ENCODE measurements around the gene GJB4. TPM values are rescaled to one million over a fixed set of nuclear protein-coding genes. Genes with fewer than 3 reads are reported as not detected.

Gene GJB4
- polyA plus RNA-seq, 1 of the 3 experiments (the other 2 are of a cell fraction): not detected

DNA sequence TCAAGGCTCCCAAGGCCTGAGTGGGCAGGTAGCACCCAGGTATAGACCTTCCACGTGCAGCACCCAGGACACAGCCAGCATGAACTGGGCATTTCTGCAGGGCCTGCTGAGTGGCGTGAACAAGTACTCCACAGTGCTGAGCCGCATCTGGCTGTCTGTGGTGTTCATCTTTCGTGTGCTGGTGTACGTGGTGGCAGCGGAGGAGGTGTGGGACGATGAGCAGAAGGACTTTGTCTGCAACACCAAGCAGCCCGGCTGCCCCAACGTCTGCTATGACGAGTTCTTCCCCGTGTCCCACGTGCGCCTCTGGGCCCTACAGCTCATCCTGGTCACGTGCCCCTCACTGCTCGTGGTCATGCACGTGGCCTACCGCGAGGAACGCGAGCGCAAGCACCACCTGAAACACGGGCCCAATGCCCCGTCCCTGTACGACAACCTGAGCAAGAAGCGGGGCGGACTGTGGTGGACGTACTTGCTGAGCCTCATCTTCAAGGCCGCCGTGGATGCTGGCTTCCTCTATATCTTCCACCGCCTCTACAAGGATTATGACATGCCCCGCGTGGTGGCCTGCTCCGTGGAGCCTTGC is 1.7 kb downstream of the GJB4 start:
- no peak for DNase-seq
- H3K4me1 ChIP-seq (ENCODE audit: control insufficient read depth in 1 of 2, insufficient read depth in 2 of 2, low read depth in 1 of 2, low read length in 1 of 2): no peaks in the 10 kb centered on the region
- H3K9ac ChIP-seq: no peak overlapping the region
- H3K9me3 ChIP-seq: no peaks in the 10 kb centered on the region
- TF ChIP-seq, protein P1, sequence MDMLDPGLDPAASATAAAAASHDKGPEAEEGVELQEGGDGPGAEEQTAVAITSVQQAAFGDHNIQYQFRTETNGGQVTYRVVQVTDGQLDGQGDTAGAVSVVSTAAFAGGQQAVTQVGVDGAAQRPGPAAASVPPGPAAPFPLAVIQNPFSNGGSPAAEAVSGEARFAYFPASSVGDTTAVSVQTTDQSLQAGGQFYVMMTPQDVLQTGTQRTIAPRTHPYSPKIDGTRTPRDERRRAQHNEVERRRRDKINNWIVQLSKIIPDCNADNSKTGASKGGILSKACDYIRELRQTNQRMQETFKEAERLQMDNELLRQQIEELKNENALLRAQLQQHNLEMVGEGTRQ (IDR thresholded peaks at IDR 0.05; ENCODE audit: borderline replicate concordance, low read depth, low read length): no peak
- TF ChIP-seq, protein P2, sequence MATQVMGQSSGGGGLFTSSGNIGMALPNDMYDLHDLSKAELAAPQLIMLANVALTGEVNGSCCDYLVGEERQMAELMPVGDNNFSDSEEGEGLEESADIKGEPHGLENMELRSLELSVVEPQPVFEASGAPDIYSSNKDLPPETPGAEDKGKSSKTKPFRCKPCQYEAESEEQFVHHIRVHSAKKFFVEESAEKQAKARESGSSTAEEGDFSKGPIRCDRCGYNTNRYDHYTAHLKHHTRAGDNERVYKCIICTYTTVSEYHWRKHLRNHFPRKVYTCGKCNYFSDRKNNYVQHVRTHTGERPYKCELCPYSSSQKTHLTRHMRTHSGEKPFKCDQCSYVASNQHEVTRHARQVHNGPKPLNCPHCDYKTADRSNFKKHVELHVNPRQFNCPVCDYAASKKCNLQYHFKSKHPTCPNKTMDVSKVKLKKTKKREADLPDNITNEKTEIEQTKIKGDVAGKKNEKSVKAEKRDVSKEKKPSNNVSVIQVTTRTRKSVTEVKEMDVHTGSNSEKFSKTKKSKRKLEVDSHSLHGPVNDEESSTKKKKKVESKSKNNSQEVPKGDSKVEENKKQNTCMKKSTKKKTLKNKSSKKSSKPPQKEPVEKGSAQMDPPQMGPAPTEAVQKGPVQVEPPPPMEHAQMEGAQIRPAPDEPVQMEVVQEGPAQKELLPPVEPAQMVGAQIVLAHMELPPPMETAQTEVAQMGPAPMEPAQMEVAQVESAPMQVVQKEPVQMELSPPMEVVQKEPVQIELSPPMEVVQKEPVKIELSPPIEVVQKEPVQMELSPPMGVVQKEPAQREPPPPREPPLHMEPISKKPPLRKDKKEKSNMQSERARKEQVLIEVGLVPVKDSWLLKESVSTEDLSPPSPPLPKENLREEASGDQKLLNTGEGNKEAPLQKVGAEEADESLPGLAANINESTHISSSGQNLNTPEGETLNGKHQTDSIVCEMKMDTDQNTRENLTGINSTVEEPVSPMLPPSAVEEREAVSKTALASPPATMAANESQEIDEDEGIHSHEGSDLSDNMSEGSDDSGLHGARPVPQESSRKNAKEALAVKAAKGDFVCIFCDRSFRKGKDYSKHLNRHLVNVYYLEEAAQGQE (IDR thresholded peaks at IDR 0.05; ENCODE audit: low read depth, low read length): no peak
- TF ChIP-seq RXRA (IDR thresholded peaks at IDR 0.05; ENCODE audit: borderline replicate concordance, low read depth): no peak
- no peak for TF ChIP-seq RAD21 (IDR thresholded peaks at IDR 0.05; ENCODE audit: low read length)
- TF ChIP-seq, protein P3, sequence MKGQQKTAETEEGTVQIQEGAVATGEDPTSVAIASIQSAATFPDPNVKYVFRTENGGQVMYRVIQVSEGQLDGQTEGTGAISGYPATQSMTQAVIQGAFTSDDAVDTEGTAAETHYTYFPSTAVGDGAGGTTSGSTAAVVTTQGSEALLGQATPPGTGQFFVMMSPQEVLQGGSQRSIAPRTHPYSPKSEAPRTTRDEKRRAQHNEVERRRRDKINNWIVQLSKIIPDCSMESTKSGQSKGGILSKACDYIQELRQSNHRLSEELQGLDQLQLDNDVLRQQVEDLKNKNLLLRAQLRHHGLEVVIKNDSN (IDR thresholded peaks at IDR 0.05; ENCODE audit: borderline replicate concordance, low read depth): no peak
- TF ChIP-seq JUND (IDR thresholded peaks at IDR 0.05): no peak
- no peak for TF ChIP-seq NFIC (IDR thresholded peaks at IDR 0.05; ENCODE audit: borderline replicate concordance)
- H3K9me2 ChIP-seq: no peaks in the 10 kb centered on the region
- H4K20me1 ChIP-seq (ENCODE audit: insufficient read depth): no peaks in the 10 kb centered on the region
- no peaks in the 10 kb centered on the region for H3K36me3 ChIP-seq (replicated peaks in 1 of 2; ENCODE audit: control insufficient read depth in 1 of 2, insufficient read depth in 2 of 2, low read length in 1 of 2)
- no peaks in the 10 kb centered on the region for H3K79me2 ChIP-seq (ENCODE audit: insufficient read depth)
- H3K27ac ChIP-seq (ENCODE audit: low read depth in 2 of 2, low read length in 1 of 2): no peak overlapping the region
- H3K27me3 ChIP-seq (ENCODE audit: insufficient read depth): no peaks in the 10 kb centered on the region
- H3F3A ChIP-seq (replicated peaks; ENCODE audit: insufficient read depth): no peaks in the 10 kb centered on the region
- H3K4me2 ChIP-seq: no peak overlapping the region
- 75% methylated on average over 21 of the region's 33 CpGs for WGBS (ENCODE audit: low lambda C conversion rate)
- POLR2A ChIA-PET: no interaction called here
- no peak overlapping the region for H3K4me3 ChIP-seq (ENCODE audit: low read depth in 2 of 2, low read length in 1 of 2)
- H2AFZ ChIP-seq (ENCODE audit: low read depth): no peak overlapping the region
- CTCF ChIA-PET: no interaction called here

DNA sequence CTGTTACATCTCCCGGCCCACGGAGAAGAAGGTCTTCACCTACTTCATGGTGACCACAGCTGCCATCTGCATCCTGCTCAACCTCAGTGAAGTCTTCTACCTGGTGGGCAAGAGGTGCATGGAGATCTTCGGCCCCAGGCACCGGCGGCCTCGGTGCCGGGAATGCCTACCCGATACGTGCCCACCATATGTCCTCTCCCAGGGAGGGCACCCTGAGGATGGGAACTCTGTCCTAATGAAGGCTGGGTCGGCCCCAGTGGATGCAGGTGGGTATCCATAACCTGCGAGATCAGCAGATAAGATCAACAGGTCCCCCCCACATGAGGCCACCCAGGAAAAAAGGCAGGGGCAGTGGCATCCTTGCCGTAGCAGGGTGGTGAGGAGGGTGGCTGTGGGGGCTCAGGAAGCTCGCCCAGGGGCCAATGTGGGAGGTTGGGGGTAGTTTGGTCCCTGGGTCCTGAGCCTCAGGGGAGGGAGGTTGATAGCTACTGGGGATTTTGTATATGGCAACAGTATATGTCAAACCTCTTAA is 2.3 kb downstream of the GJB4 start:
- POLR2A ChIA-PET: no interaction called here
- Histone ChIP-seq H3F3A (replicated peaks; ENCODE audit: insufficient read depth) (no peaks in the 10 kb centered on the region), H2AFZ (ENCODE audit: low read depth) (no peak overlapping the region), H3K9ac (no peak overlapping the region), H3K4me3 (ENCODE audit: low read depth in 2 of 2, low read length in 1 of 2) (no peak overlapping the region), H3K4me1 (ENCODE audit: control insufficient read depth in 1 of 2, insufficient read depth in 2 of 2, low read depth in 1 of 2, low read length in 1 of 2) (no peaks in the 10 kb centered on the region), H3K36me3 (replicated peaks in 1 of 2; ENCODE audit: control insufficient read depth in 1 of 2, insufficient read depth in 2 of 2, low read length in 1 of 2) (no peaks in the 10 kb centered on the region), H4K20me1 (ENCODE audit: insufficient read depth) (no peaks in the 10 kb centered on the region), H3K27me3 (ENCODE audit: insufficient read depth) (no peaks in the 10 kb centered on the region), H3K9me3 (no peaks in the 10 kb centered on the region), H3K9me2 (no peaks in the 10 kb centered on the region), H3K27ac (ENCODE audit: low read depth in 2 of 2, low read length in 1 of 2) (no peak overlapping the region), H3K4me2 (no peak overlapping the region), H3K79me2 (ENCODE audit: insufficient read depth) (no peaks in the 10 kb centered on the region)
- no peak for DNase-seq
- 39% methylated on average over 6 of the region's 13 CpGs for WGBS (ENCODE audit: low lambda C conversion rate)
- TF ChIP-seq NRF1 (IDR thresholded peaks at IDR 0.05; ENCODE audit: low read depth, low read length) (no peak), RFX5 (IDR thresholded peaks at IDR 0.05; ENCODE audit: low read length) (no peak), RXRA (IDR thresholded peaks at IDR 0.05; ENCODE audit: borderline replicate concordance, low read depth) (no peak), FOXM1 (IDR thresholded peaks at IDR 0.05; ENCODE audit: low read depth) (no peak), GATA2 (CRISPR knock-in tag; IDR thresholded peaks at IDR 0.05) (no peak), MXI1 (IDR thresholded peaks at IDR 0.05; ENCODE audit: low read depth, low read length) (no peak), GABPA (IDR thresholded peaks at IDR 0.05; ENCODE audit: low read depth) (no peak)
- TF ChIP-seq, protein P3 (IDR thresholded peaks at IDR 0.05; ENCODE audit: borderline replicate concordance, low read depth): no peak
- TF ChIP-seq, protein P2 (IDR thresholded peaks at IDR 0.05; ENCODE audit: low read depth, low read length): no peak
- CTCF ChIA-PET: no interaction called here
